IPS-18c (cell line): Measurements from ENCODE around the gene DPP8.
A peak's percentile ranks its signal among the peaks of the same experiment; 100 is the strongest.
"Not testable (repeated sequence)": the region's sequence is repeated elsewhere in the genome, so short reads cannot be mapped to it uniquely, and the experiment has no call there.

Experiments
- H3K4me3 ChIP-seq: 2 replicates; pipeline ENCODE4 v1.7.0; 2013; ENCODE audit warnings: low read depth, mild to moderate bottlenecking, low read length, moderate library complexity; ENCODE audit not compliant: insufficient read depth
- H3K9me3 ChIP-seq: one replicate; pipeline ENCODE4 v1.6.1; 2013; ENCODE audit warnings: mild to moderate bottlenecking, low read length, moderate library complexity; ENCODE audit not compliant: control insufficient read depth, insufficient read depth

The DPP8 gene

GRCh38 chr15:65463096-65463495 is 54.4 kb downstream of the DPP8 start:
- H3K4me3 ChIP-seq, H3K9me3 ChIP-seq: not testable (repeated sequence)

GRCh38 chr15:65460741-65461347 is 56.6 kb downstream of the DPP8 start:
- H3K9me3 ChIP-seq = no peaks in the 10 kb centered on the region

GRCh38 chr15:65455256-65455655 is 62.2 kb downstream of the DPP8 start:
- not testable (repeated sequence) for H3K4me3 ChIP-seq, H3K9me3 ChIP-seq

More at GRCh38 chr15:65460741-65461347, 56.6 kb downstream of the DPP8 start:
- H3K4me3 ChIP-seq = no peak overlapping the region

GRCh38 chr15:65451989-65452388 is 65.5 kb downstream of the DPP8 start:
- no peaks in the 10 kb centered on the region for H3K9me3 ChIP-seq

GRCh38 chr15:65450556-65450955 is 66.9 kb downstream of the DPP8 start:
- H3K4me3 ChIP-seq = no peak overlapping the region
- no peaks in the 10 kb centered on the region for H3K9me3 ChIP-seq

More at GRCh38 chr15:65451989-65452388, 65.5 kb downstream of the DPP8 start:
- no peak overlapping the region for H3K4me3 ChIP-seq

GRCh38 chr15:65447145-65447544 is 70.3 kb downstream of the DPP8 start:
- no peaks in the 10 kb centered on the region for H3K9me3 ChIP-seq
- H3K4me3 ChIP-seq = no peak overlapping the region

GRCh38 chr15:65434201-65434600 is 83.3 kb downstream of the DPP8 start:
- Histone ChIP-seq H3K4me3 (no peak overlapping the region), H3K9me3 (no peaks in the 10 kb centered on the region)

- no peak overlapping the region for H3K4me3 ChIP-seq
- no peaks in the 10 kb centered on the region for H3K9me3 ChIP-seq
Measured at GRCh38 chr15:65431731-65432130, 85.8 kb downstream of the DPP8 start.

GRCh38 chr15:65426216-65426853 is 91.2 kb downstream of the DPP8 start:
- Histone ChIP-seq H3K9me3 (no peaks in the 10 kb centered on the region), H3K4me3 (no peak overlapping the region)

- no peak overlapping the region; the same call in 1 of the 2 replicates for H3K4me3 ChIP-seq
- H3K9me3 ChIP-seq = no peaks in the 10 kb centered on the region
Measured at GRCh38 chr15:65424683-65425082, 92.8 kb downstream of the DPP8 start.

GRCh38 chr15:65423976-65424679 is 93.4 kb downstream of the DPP8 start:
- Histone ChIP-seq H3K4me3 (0 out of 2 replicates have a peak overlapping the region, but pooled peaks have one; percentile 60), H3K9me3 (no peaks in the 10 kb centered on the region)

GRCh38 chr15:65423150-65423975 is 94.1 kb downstream of the DPP8 start:
- Histone ChIP-seq H3K9me3 (no peaks in the 10 kb centered on the region), H3K4me3 (peak overlapping the region; percentile 60)

GRCh38 chr15:65421360-65422215 is 95.9 kb downstream of the DPP8 start:
- Histone ChIP-seq H3K9me3 (no peaks in the 10 kb centered on the region), H3K4me3 (peak overlapping the region; percentile 87)

GRCh38 chr15:65420975-65421359 is 96.5 kb downstream of the DPP8 start:
- no peaks in the 10 kb centered on the region for H3K9me3 ChIP-seq
- peak overlapping the region; percentile 87 for H3K4me3 ChIP-seq

- no peak overlapping the region for H3K4me3 ChIP-seq
- H3K9me3 ChIP-seq = no peaks in the 10 kb centered on the region
Measured at GRCh38 chr15:65418596-65418995, 98.9 kb downstream of the DPP8 start.

- Histone ChIP-seq H3K9me3 (no peaks in the 10 kb centered on the region), H3K4me3 (no peak overlapping the region)
Measured at GRCh38 chr15:65416845-65417416, 100.6 kb downstream of the DPP8 start.
